ENCODE results near the gene C1QL3.

Gene C1QL3

GRCh38 chr10:16527452-16527851, 5.8 kb upstream of the C1QL3 start:
- no peak for TF ChIP-seq CTCF (IDR thresholded peaks at IDR 0.05; ENCODE audit: extremely low read depth, insufficient read depth, missing control alignments)
- DNase-seq (ENCODE audit: low spot score) = no peak
- in situ Hi-C loops (cut with MboI; ENCODE audit: low pct_unique_long_range_greater_than_20kb, low sequenced_read_pairs, unreplicated experiment) = no loop called here

GRCh38 chr10:16520900-16521299, 779 bp downstream of the C1QL3 start:
- peak; percentile 73 for DNase-seq (ENCODE audit: low spot score)
- peak; percentile 57 for TF ChIP-seq CTCF (IDR thresholded peaks at IDR 0.05; ENCODE audit: extremely low read depth, insufficient read depth, missing control alignments)
- in situ Hi-C loops (cut with MboI; ENCODE audit: low pct_unique_long_range_greater_than_20kb, low sequenced_read_pairs, unreplicated experiment) = no loop called here

- TF ChIP-seq CTCF (IDR thresholded peaks at IDR 0.05; ENCODE audit: extremely low read depth, insufficient read depth, missing control alignments) = no peak
- in situ Hi-C loops (cut with MboI; ENCODE audit: low pct_unique_long_range_greater_than_20kb, low sequenced_read_pairs, unreplicated experiment) = no loop called here
- DNase-seq (ENCODE audit: low spot score) = peak; percentile 55
Observed at GRCh38 chr10:16519908-16520861, 1.5 kb downstream of the C1QL3 start.

- in situ Hi-C loops (cut with MboI; ENCODE audit: low pct_unique_long_range_greater_than_20kb, low sequenced_read_pairs, unreplicated experiment) = no loop called here
- DNase-seq (ENCODE audit: low spot score) = peak; percentile 52
- no peak for TF ChIP-seq CTCF (IDR thresholded peaks at IDR 0.05; ENCODE audit: extremely low read depth, insufficient read depth, missing control alignments)
Observed at GRCh38 chr10:16519250-16519907, 2.3 kb downstream of the C1QL3 start.

- DNase-seq (ENCODE audit: low spot score) = no peak
- in situ Hi-C loops (cut with MboI; ENCODE audit: low pct_unique_long_range_greater_than_20kb, low sequenced_read_pairs, unreplicated experiment) = no loop called here
- peak; percentile 29 for TF ChIP-seq CTCF (IDR thresholded peaks at IDR 0.05; ENCODE audit: extremely low read depth, insufficient read depth, missing control alignments)
Observed at GRCh38 chr10:16518822-16519221, 2.9 kb downstream of the C1QL3 start.

- DNase-seq (ENCODE audit: low spot score) = no peak
- in situ Hi-C loops (cut with MboI; ENCODE audit: low pct_unique_long_range_greater_than_20kb, low sequenced_read_pairs, unreplicated experiment) = no loop called here
Observed at GRCh38 chr10:16510843-16511242, 10.8 kb downstream of the C1QL3 start.

More at GRCh38 chr10:16510843-16511242, 10.8 kb downstream of the C1QL3 start:
- no peak for TF ChIP-seq CTCF (IDR thresholded peaks at IDR 0.05; ENCODE audit: extremely low read depth, insufficient read depth, missing control alignments)

Measured in GM13977 (cell line).